HL-60/S4 treated with retinoic acid at 250 ng/mL for 4 days and 3 days (cell line): ENCODE measurements around the gene PLS1.
"Not testable (repeated sequence)": the region's sequence is repeated elsewhere in the genome, so short reads cannot be mapped to it uniquely, and the experiment has no call there.

Experiments
- in situ Hi-C: fragments of 300-500 bp; cut with MboI; formaldehyde crosslinking; loops from 2 replicates; pipeline ENCODE4 v1.7.0; 2022; ENCODE audit warnings: low sequenced_read_pairs

Gene PLS1, protein sequence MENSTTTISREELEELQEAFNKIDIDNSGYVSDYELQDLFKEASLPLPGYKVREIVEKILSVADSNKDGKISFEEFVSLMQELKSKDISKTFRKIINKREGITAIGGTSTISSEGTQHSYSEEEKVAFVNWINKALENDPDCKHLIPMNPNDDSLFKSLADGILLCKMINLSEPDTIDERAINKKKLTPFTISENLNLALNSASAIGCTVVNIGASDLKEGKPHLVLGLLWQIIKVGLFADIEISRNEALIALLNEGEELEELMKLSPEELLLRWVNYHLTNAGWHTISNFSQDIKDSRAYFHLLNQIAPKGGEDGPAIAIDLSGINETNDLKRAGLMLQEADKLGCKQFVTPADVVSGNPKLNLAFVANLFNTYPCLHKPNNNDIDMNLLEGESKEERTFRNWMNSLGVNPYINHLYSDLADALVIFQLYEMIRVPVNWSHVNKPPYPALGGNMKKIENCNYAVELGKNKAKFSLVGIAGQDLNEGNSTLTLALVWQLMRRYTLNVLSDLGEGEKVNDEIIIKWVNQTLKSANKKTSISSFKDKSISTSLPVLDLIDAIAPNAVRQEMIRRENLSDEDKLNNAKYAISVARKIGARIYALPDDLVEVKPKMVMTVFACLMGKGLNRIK

DNA sequence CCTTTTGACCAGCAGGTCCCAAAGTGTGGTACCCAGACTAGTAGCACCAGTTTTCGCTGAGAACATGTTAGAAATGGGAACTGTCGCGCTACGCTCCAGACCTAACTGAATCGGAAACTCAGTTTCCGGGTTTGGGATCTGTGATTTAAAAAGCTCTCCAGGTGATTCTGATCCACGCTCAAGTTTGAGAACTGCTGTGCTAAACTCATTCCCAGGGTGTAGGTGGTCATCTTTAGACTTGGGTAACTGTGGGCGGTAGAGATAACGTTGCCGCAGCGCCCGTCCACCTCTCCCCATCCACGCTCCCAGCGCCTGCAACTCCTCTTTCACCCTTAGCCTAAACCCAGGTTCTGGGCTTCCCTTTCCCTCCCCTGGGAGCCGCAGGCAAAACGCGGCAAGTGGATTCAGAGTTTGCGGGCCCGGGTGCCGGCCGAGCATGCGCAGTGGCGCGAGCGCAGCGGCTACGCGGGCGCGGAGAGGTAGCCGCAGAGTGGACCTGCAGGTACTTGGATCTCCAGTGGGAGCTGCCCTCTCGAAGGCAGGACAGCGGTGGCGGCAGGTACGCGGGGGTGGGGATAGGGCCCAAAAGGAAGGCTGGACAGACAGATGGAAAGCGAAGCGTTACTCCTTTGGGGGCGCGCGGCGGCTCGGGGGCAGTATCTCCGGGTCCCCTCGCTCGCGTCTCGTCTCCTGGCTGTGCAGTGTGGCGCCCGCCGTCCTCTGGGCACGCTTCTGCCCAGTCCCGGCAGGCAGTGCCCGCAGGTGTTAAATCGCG lies at the start of gene PLS1:
Gene PLS1 (plus strand): TSS at position 443 of the 775 bp plus-strand sequence. CDS start 67,845 bp downstream, outside the sequence.
- in situ Hi-C loops: loop anchor here (10.0 kb wide), 1 partner anchor 399 kb away; no protein-coding TSS in a partner anchor

DNA sequence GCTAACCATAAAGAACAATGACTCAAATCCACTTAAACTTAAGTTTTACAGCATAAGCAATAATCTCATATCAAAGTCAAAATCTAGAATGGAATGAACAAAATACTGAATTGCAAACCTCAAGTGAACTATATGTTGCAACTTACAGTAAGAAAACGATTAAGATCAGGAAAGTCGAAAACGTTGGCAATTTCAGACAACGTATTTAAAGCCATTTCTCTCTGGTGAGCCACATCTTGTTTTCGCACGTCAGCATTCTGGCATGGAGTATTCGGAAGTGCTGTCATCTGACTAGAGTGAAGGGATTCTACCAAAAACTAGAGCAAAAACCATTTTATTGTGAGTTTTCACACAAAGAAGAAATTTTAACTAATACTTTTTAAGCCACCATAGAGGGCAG lies 46.2 kb upstream of the PLS1 start:
- in situ Hi-C loops: no loop called here

DNA sequence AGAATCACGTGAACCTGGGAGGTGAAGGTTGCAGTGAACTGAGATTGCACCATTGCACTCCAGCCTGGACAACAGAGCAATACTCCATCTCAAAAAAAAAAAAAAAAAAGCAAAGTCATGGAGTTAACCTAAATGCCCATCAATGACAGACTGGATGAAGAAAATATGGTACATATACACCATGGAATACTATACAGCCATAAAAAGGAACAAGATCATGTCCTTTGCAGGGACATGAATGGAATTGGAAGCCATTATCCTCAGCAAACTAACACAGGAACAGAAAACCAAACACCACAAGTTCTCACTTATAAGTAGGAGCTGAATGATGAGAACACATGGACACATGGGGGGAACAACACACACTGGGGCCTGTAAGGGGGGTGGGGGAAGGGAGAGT lies 43.6 kb upstream of the PLS1 start:
- in situ Hi-C loops: not testable (repeated sequence)

DNA sequence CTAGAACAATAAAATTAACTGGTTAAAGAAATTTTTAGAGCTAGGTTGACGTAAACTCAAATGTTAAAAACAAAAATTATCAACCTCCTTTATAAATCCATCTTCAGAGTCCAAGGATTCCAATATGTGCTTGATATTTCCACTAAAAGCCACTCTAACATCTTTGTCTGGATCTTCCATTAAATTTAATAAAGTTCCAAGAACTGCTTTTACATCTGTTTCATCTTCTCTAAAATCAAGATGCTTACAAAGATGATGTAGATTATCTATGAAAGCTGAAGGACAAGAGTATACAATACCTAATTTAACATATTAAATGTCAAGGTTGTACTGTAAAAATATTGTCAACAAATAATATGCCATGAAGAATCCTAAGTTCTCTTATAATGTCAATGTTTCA lies 42.5 kb upstream of the PLS1 start:
- in situ Hi-C loops: no loop called here

DNA sequence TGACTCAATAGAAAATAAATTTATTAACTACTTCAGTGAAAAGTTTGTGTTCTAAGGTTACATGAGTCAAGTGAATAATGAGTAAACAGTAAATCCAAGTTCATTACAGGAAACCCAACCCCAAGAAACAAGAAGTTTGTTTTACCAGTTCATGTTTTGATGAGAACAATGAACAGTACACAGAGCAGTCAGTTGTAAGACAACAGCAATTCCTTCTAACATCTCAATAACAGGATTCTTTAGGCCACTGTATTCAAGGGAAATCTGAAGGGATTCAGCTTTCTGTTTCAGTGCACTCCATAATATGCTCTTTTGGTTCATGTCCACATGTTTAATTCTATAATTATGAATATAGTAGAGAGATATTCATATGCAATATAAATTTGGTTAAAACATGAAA lies 36.1 kb upstream of the PLS1 start:
- in situ Hi-C loops: no loop called here

DNA sequence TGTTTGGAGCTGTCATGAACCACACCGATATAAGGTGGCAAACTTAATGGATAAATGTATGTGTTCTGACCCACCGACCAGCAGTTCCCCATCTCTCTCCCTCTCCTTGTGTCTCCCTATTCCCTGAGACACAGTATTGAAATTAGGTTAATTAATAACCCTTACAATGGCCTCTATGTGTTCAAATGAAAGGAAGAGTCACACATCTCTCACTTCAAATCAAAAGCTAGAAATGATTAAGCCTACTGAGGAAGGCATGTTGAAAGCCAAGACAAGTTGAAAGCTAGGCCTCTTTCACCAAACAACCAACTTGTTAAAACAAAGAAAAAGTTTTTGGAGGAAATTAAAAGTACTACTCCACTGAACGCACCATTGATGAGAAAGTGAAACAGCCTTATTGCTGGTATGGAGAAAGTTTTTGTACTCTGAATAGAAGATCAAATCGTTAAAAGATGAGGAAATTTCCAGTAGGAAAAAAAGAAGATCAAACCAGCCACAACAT lies 32.6 kb upstream of the PLS1 start:
- in situ Hi-C loops: no loop called here

DNA sequence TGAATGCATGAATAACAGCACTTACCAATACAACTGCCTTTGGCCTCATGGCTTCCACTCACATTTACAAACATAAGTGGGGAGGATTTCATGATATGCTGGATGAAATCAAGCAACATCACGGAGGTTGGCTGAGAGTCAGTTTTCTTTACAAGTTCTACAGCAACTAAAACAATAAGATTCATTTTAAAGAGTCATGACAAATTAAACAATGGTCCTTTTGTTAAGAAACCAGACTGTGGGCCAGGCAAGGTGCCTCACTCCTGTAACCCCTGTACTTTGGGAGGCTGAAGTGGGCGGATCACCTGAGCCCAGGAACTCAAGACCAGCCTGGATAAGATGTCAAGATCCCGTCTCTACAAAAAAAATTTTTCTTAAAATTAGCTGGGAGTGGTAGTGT lies 30.1 kb upstream of the PLS1 start:
- in situ Hi-C loops: no loop called here

DNA sequence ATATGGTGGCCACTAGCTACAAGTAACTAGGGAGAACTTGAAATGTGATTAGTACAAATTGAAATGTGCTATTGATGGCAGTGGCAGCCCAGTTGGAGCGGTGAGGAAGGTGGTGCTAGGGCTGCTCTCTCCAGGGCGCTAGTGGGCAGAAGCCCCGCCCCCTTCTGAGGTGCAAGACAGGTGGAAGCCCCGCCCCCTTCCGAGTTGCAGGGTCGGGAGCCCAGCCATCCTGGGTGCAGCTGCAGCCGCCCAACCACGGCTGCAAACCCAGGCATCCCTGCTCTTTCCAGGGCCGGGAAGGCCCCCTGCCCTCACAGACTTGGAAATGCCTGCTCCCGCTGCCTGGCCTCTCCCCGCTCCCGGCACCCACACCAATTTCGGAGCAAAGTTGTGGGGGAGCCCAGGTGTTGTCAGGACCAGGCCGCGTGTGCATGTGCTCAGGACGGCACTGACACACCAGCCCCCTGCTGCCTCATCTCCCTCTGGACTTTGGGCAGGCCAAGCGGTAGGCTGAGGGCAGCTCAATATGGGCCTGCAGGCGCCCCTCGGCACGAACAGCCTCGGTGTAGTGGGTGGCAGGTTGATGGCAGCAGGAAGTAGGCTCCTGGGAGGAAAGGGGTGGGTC lies 27.7 kb upstream of the PLS1 start:
- in situ Hi-C loops: no loop called here

DNA sequence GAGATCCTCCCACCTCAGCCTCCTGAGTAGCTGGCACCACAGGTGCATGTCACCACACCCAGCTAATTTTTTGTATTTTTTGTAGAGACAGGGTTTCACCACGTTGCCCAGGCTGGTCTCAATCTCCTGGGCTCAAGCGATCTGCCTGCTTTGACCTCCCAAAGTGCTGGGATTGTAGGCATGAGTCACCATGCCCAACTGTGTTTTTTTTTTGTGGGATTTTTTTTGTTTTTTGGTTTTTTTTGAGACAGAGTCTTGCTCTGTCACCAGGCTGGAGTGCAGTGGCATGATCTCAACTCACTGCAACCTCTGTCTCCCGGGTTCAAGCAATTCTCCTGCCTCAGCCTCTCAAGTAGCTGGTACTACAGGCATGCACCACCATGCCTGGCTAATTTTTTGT lies 26.8 kb upstream of the PLS1 start:
- in situ Hi-C loops: not testable (repeated sequence)

DNA sequence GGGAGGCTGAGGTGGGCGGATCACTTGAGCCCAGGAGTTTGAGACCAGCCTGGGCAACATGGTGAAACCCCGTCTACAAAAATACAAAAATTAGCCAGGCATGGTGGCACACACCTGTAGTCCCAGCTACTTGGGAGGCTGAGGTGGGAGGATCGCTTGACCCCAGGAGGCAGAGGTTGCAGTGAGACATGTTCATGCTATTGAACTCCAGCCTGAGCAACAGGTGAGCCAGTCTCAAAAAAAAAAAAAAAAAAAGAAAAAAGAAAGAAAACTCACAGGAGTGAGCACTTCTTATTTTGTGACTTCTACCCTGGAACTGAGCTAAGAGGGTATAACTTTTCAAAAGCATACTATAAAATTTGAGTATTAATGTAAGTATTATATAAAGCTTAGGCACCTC lies 22.0 kb upstream of the PLS1 start:
- in situ Hi-C loops: not testable (repeated sequence)

DNA sequence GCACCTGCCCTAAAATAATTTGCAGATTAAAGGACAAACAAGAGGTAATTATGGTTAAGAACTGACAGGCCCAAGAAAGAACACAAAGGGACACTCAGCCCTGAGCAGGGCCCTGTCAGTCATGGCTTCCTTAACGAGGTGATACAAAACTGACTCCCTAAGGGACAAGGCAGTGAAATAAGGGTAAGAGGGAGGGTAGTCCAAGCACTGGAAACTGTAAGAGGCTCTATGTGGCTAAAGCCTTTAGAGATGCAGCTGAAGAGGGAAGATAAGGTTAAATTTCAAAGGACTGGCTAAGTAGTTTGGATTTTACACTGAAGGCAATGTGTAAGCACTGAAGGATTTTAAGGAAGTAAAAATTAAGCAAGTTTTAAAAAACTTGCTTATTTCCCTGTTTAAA lies 21.5 kb upstream of the PLS1 start:
- in situ Hi-C loops: no loop called here

DNA sequence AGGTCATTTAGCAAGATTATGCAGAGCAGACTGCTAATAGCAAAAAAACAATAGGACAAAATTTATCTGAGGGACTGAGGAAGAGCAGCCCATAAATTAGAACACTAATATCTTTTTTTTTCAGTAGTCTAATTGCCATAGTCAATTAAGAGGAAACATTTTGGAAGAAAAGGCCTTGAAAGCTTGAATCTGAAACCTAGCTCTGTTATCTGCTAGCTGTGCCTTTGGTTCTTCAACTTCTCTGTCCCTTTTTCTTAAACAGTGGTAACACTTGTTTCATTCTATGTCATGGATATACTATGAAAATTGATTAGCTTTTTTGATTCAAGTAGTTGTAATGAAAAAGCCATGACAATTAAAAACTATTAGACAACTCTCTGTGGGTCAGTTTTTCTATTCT lies 19.4 kb upstream of the PLS1 start:
- in situ Hi-C loops: no loop called here

DNA sequence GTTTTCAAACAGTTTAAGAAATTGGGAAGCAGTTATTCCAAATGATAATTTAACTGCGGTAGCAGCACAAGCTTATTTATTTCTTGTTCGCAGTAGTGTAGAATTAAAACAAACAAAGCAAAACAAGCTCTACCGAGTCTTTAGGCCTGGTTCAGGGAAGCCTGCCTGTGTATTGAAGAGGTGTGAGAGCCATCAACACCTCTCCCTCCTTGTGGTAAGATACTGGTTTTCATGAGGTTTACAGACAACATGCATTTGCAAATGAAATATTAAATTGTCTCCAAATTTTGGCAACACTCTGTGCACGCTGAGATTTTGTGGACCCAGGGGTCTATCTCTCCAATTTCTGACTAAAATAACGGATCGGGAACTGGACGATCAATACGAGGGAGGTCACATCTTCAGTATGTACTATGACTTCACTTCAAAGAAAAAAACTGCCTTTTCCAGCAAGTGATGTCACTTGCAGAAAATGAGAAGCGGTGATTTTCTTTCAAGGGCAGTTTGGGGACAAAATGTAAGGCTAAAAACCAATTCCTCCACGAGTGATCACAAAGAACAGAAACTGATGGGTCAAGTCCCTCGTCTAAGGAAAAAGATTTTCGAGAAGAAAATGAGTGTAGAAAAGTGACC lies 18.4 kb upstream of the PLS1 start:
- in situ Hi-C loops: no loop called here

DNA sequence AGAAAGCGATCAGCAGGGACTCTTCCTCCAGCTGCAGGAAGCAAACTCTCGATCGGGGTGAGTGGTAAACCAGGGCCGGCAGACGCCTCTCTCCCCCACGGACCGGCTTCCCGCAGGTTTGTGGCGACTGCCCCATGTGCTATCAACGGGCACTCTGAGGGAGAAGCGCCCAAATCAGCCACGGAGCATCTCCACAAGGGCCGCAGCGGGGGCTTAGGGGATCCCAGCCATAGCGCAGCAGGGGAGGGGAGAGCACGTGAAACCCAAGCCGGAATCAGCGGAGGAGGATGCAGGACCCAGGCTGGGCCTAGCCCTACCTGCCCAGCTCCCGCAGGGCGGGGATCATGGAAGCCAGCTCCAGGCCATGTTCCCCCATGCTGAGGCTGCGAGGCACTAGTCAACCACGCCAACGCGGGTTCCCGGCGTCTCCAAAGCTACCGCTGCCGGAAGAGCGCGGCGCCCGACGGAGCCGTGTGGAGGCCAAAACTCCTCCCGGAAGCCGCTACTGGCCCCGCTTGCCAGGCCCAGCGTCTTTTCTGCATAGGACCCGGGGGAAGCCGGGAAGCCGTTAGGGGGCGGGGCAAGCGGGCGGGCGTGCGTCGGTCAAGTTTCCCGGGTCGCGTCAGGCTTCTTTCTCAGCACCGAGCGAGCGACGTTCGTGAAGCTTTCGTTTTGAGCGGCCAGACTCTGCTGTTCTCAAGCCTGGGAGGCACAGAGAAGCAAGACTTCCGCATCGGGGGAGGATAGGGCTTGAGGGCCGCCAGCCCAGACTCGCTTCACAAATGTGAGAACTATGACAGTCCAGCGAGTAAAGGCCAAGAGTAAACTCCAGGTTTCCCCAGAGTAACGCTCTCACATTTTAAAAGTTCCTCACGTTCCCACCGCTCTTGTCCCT lies 17.6 kb upstream of the PLS1 start, which contains the start of gene ATR:
Gene ATR (minus strand): TSS at position 405 of the 895 bp plus-strand sequence. CDS start 29 bp downstream, at position 376.
- in situ Hi-C loops: no loop called here

DNA sequence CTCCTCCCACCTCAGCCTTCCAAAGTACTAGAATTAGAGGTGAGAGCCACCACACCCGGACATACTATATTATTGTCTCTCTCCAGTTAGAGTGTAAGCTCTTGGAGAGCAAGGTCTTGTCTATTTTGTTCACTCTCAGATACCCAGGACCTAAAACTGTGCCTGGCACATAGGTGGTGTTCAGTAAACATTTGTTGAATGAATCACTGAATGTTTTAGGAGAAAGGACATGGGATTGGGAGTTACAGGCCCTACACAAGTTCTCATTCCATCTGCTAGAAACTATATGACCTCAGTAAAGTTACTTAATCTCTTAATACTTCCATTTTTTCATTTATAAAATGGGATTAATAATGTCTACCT lies 16.2 kb upstream of the PLS1 start:
- in situ Hi-C loops: no loop called here

DNA sequence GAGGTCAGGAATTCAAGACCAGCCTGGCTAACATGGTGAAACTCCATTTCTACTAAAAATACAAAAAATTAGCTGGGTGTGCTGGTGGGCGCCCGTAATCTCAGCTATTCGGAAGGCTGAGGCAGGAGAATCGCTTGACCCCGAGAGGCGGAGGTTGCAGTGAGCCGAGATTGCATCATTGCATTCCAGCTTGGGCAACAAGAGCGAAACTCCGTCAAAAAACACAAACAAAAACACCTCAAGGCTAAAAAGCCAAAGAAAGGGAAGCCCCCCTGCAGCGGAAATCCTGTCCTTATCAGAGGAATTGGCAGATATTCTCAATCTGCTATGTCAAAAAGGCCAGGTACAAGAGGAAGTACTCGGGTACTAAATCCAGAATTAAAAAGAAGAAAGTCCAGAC lies 15.1 kb upstream of the PLS1 start:
- in situ Hi-C loops: not testable (repeated sequence)

DNA sequence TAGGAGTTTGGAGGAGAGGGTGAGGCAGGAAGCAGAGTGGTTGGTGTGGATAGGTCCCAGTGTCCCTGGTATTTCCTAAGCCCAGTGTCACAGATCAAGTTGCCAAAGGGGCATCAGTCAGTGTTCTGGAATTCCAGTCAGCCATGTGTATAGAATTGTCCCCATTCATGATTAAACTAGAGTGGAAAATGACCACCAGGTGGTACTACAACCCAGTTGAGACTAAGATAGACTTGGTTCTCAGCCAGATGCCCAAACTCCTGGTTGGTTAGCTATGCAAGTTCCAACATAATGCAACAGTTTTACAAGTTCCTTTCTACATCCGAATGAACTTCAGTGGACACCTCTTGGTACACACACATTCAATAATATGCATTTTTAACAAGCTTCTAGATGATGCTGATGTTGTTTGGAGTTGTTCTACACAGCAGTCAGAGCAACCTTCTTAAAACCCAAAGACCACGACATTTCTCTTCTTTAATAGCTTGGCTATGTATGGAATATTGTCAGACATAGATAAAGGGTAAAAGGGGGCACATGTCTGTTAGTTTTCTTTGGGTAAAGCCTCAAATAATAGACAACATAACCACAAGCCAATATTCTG lies 9.3 kb upstream of the PLS1 start:
- in situ Hi-C loops: no loop called here

DNA sequence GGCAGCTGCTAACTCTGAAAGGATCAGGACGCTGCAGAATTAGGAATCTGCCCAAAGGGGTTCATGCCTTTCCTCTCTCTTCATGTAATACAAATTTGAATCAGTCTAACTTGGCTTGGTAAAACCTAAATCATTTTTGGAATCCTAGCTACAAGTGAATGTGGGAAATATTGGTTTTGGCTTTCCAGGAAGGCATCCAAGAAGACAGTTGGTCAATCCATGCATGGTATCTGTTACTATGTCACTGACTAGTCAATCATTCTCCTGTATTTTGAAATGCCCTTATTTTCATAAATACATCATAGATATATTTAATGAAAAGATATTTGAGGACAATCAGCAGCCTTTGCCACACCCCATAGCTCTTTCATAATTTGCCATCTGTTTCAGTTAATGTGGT lies 7.5 kb upstream of the PLS1 start:
- in situ Hi-C loops: no loop called here

DNA sequence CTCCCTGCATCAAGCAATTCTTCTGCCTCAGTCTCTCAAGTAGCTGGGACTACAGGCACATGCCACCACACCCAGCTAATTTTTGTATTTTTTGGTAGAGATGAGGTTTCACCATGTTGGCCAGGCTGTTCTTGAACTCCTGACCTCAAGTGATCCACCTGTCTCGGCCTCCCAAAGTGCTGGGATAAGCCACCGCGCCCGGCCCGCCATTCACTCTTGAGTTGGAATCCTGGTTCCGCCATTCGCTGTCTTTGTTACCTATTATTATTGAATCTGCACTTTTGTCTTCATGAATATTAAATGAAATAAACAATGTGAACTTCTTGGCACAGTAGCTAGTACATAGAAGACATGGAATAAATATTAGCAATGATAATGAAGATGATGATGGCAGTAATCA lies 3.9 kb upstream of the PLS1 start:
- in situ Hi-C loops: loop anchor here (10.0 kb wide), 1 partner anchor 403 kb away; no protein-coding TSS in a partner anchor
